HepG2 (cell line): ENCODE measurements around the gene BMERB1. TPM values are rescaled to one million over a fixed set of nuclear protein-coding genes. Genes with fewer than 3 reads are reported as not detected.
A peak's percentile ranks its signal among the peaks of the same experiment; 100 is the strongest.

Experiments used
- GPN1 ChIP-seq: sonication (generic); formaldehyde crosslinking; IDR thresholded peaks from 2 replicates; pipeline ENCODE4 v1.5.1; 2020; ENCODE audit warnings: missing genetic modification reagents, borderline replicate concordance
- HDAC2 ChIP-seq: sonication (generic); formaldehyde crosslinking; IDR thresholded peaks from 2 replicates; pipeline ENCODE4 v1.4.0; 2020; ENCODE audit warnings: missing genetic modification reagents
- MAFK ChIP-seq, 2 experiments: IDR thresholded peaks in 1 of 2; conservative IDR thresholded peaks in 1 of 2; 2 replicates each; pipeline ENCODE4 v1.6.1; 2011; ENCODE audit warnings: improper control_type of control experiment in 2 of 2, low read length in 2 of 2
- MLLT10 ChIP-seq: sonication (generic); formaldehyde crosslinking; IDR thresholded peaks from 2 replicates; pipeline ENCODE4 v1.4.0; 2020; ENCODE audit warnings: missing genetic modification reagents
- NFE2L2 ChIP-seq: fragments of 150-350 bp; IDR thresholded peaks from 2 replicates; pipeline ENCODE4 v1.6.1; 2014; ENCODE audit warnings: low read length
- NR1H2 ChIP-seq: sonication (generic); formaldehyde crosslinking; IDR thresholded peaks from 2 replicates; pipeline ENCODE4 v1.8.1; 2022; ENCODE audit warnings: low read depth, missing genetic modification reagents, borderline replicate concordance
- PAX8 ChIP-seq: sonication (generic); formaldehyde crosslinking; IDR thresholded peaks from 2 replicates; pipeline ENCODE4 v1.8.0; 2022; ENCODE audit warnings: mild to moderate bottlenecking, missing genetic modification reagents, borderline replicate concordance
- RELA ChIP-seq: sonication (generic); formaldehyde crosslinking; IDR thresholded peaks from 2 replicates; pipeline ENCODE4 v1.4.0; 2020; ENCODE audit warnings: missing genetic modification reagents
- RXRB ChIP-seq: IDR thresholded peaks from 2 replicates; pipeline ENCODE4 v1.6.1; 2016; ENCODE audit warnings: borderline replicate concordance, missing genetic modification reagents, missing compliant biosample characterization
- ZMAT3 ChIP-seq: sonication (generic); formaldehyde crosslinking; conservative IDR thresholded peaks from 2 replicates; pipeline ENCODE4 v1.7.0; 2021; ENCODE audit warnings: missing genetic modification reagents
- ZMYM3 ChIP-seq: sonication (generic); formaldehyde crosslinking; IDR thresholded peaks from 2 replicates; pipeline ENCODE4 v1.5.1; 2020; ENCODE audit warnings: mild to moderate bottlenecking, missing genetic modification reagents
- ZNF234 ChIP-seq: sonication (generic); formaldehyde crosslinking; conservative IDR thresholded peaks from 2 replicates; pipeline ENCODE4 v1.5.1; 2020; ENCODE audit warnings: mild to moderate bottlenecking, missing genetic modification reagents
- ZNF3 ChIP-seq: IDR thresholded peaks from 2 replicates; pipeline ENCODE4 v1.7.0; 2017; ENCODE audit warnings: inconsistent platforms
- ZNF562 ChIP-seq: sonication (generic); formaldehyde crosslinking; IDR thresholded peaks from 2 replicates; pipeline ENCODE4 v1.8.0; 2022; ENCODE audit warnings: missing genetic modification reagents, borderline replicate concordance
- ZNF652 ChIP-seq: IDR thresholded peaks from 2 replicates; pipeline ENCODE4 v1.6.1; 2016; ENCODE audit warnings: low read depth, borderline replicate concordance
- ZNF766 ChIP-seq: sonication (generic); formaldehyde crosslinking; IDR thresholded peaks from 2 replicates; pipeline ENCODE4 v1.5.0; 2020; ENCODE audit warnings: missing genetic modification reagents, borderline replicate concordance
- polyA plus RNA-seq, 8 experiments: library from polyadenylated mRNA; depleted of rRNA in 3 of 8; stranded (reverse) in 7 of 8; unstranded in 1 of 8; fragments of >200 nt; fragmentation: Illumina TruSeq in 4 of 8; extraction: Trizol in 4 of 8; gene quantifications; 2 replicates each; pipeline versions ENCODE4 v1.2.1 to v1.2.3, GENCODE V29; 2011 to 2016; ENCODE audit warnings: low read depth in 4 of 8, missing spikeins in 1 of 8, mixed read lengths in 1 of 8; ENCODE audit not compliant: insufficient read depth in 1 of 8
- total RNA-seq, 5 experiments: library from RNA; depleted of rRNA; stranded (reverse); fragments of >200 nt; fragmentation: Illumina TruSeq; extraction: Trizol; gene quantifications; 2 replicates each; pipeline ENCODE4 v1.2.3, GENCODE V29; 2016; ENCODE audit warnings: low read depth in 1 of 5
- TF ChIP-seq, protein P1 (sequence below): sonication (generic); formaldehyde crosslinking; IDR thresholded peaks from 2 replicates; pipeline ENCODE4 v1.8.1; 2022; ENCODE audit warnings: low read depth, mild to moderate bottlenecking, missing genetic modification reagents
- TF ChIP-seq, protein P2 (sequence below): sonication (generic); formaldehyde crosslinking; IDR thresholded peaks from 2 replicates; pipeline ENCODE4 v1.4.0; 2020; ENCODE audit warnings: low read depth, mild to moderate bottlenecking, missing genetic modification reagents
- TF ChIP-seq, protein P3 (sequence below): IDR thresholded peaks from 2 replicates; pipeline ENCODE4 v1.6.1; 2016; ENCODE audit warnings: mild to moderate bottlenecking, missing biosample characterization, missing genetic modification reagents
- TF ChIP-seq, protein P4 (sequence below): sonication (generic); formaldehyde crosslinking; IDR thresholded peaks from 2 replicates; pipeline ENCODE4 v1.5.1; 2020; ENCODE audit warnings: missing genetic modification reagents, mild to moderate bottlenecking, borderline replicate concordance
- TF ChIP-seq, protein P5 (sequence below): sonication (generic); formaldehyde crosslinking; IDR thresholded peaks from 2 replicates; pipeline ENCODE4 v1.4.0; 2020; ENCODE audit warnings: missing genetic modification reagents; ENCODE audit errors: not compliant biosample characterization
- TF ChIP-seq, protein P6 (sequence below): sonication (generic); formaldehyde crosslinking; conservative IDR thresholded peaks from 2 replicates; pipeline ENCODE4 v1.8.0; 2022; ENCODE audit warnings: low read depth, missing genetic modification reagents

BMERB1 gene
- total and polyA plus RNA-seq, 2 of the 13 experiments (the other 11 are each of a cell fraction or from before 2014, with no cell fraction given), result 1.4 TPM

DNA sequence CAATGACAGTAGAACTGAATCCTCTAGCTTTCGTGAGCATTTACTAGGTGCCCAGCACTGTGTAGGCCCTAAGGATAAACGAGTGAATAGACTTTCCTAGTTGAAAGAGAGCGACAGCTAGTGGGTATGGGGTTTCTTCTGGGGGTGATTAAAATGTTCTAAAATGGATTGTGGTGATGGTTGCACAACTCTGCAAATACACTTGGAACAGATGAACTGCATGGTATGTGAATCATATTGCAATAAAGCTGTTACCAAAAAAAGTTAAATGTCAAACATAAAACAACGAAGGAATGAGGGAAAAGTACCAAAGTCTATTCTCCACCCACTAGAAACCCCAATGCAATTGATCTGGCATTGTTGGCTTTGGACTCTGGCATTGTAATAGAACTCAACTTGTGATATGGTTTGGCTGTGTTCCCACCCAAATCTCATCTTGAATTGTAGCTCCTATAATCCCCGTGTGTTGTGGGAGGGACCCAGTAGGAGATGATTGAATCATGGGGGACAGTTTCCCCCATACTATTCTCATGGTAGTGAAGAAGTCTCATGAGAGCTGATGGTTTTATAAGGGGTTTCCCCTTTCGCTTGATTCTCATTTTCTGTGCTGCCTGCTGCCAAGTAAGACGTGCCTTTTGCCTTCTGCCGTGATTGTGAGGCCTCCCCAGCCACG is 138.1 kb downstream of the BMERB1 start (continued):
- TF ChIP-seq, protein P1, sequence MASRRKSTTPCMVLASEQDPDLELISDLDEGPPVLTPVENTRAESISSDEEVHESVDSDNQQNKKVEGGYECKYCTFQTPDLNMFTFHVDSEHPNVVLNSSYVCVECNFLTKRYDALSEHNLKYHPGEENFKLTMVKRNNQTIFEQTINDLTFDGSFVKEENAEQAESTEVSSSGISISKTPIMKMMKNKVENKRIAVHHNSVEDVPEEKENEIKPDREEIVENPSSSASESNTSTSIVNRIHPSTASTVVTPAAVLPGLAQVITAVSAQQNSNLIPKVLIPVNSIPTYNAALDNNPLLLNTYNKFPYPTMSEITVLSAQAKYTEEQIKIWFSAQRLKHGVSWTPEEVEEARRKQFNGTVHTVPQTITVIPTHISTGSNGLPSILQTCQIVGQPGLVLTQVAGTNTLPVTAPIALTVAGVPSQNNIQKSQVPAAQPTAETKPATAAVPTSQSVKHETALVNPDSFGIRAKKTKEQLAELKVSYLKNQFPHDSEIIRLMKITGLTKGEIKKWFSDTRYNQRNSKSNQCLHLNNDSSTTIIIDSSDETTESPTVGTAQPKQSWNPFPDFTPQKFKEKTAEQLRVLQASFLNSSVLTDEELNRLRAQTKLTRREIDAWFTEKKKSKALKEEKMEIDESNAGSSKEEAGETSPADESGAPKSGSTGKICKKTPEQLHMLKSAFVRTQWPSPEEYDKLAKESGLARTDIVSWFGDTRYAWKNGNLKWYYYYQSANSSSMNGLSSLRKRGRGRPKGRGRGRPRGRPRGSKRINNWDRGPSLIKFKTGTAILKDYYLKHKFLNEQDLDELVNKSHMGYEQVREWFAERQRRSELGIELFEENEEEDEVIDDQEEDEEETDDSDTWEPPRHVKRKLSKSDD, result no peak
- TF ChIP-seq, protein P2, sequence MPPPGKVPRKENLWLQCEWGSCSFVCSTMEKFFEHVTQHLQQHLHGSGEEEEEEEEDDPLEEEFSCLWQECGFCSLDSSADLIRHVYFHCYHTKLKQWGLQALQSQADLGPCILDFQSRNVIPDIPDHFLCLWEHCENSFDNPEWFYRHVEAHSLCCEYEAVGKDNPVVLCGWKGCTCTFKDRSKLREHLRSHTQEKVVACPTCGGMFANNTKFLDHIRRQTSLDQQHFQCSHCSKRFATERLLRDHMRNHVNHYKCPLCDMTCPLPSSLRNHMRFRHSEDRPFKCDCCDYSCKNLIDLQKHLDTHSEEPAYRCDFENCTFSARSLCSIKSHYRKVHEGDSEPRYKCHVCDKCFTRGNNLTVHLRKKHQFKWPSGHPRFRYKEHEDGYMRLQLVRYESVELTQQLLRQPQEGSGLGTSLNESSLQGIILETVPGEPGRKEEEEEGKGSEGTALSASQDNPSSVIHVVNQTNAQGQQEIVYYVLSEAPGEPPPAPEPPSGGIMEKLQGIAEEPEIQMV (CRISPR knock-in tag), result no peak
- TF ChIP-seq ZMYM3 (CRISPR knock-in tag), result no peak
- TF ChIP-seq ZNF766 (CRISPR knock-in tag), result no peak
- peak; percentile 33; the same call in 1 of the 2 replicates for TF ChIP-seq HDAC2 (CRISPR knock-in tag)
- no peak for TF ChIP-seq ZMAT3 (CRISPR knock-in tag)
- no peak for TF ChIP-seq ZNF562
- TF ChIP-seq ZNF234 (CRISPR knock-in tag), result no peak
- TF ChIP-seq RELA, result no peak
- TF ChIP-seq, protein P3, sequence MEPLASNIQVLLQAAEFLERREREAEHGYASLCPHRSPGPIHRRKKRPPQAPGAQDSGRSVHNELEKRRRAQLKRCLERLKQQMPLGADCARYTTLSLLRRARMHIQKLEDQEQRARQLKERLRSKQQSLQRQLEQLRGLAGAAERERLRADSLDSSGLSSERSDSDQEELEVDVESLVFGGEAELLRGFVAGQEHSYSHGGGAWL (CRISPR knock-in tag), result no peak
- TF ChIP-seq ZNF652, result no peak
- no peak for TF ChIP-seq PAX8
- no peak for TF ChIP-seq NR1H2 (CRISPR knock-in tag)
- TF ChIP-seq ZNF3 (CRISPR knock-in tag), result no peak
- TF ChIP-seq NFE2L2, result no peak
- TF ChIP-seq, protein P4, sequence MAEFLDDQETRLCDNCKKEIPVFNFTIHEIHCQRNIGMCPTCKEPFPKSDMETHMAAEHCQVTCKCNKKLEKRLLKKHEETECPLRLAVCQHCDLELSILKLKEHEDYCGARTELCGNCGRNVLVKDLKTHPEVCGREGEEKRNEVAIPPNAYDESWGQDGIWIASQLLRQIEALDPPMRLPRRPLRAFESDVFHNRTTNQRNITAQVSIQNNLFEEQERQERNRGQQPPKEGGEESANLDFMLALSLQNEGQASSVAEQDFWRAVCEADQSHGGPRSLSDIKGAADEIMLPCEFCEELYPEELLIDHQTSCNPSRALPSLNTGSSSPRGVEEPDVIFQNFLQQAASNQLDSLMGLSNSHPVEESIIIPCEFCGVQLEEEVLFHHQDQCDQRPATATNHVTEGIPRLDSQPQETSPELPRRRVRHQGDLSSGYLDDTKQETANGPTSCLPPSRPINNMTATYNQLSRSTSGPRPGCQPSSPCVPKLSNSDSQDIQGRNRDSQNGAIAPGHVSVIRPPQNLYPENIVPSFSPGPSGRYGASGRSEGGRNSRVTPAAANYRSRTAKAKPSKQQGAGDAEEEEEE, result no peak
- TF ChIP-seq MAFK (conservative IDR thresholded peaks at IDR 0.05 in 1 of 2, IDR thresholded peaks at IDR 0.05 in 1 of 2; ENCODE audit: low read length in 2 of 2), result no peak
- peak; percentile 28; the same call in 1 of the 2 replicates for TF ChIP-seq RXRB (CRISPR knock-in tag)
- no peak for TF ChIP-seq GPN1
- TF ChIP-seq, protein P5, sequence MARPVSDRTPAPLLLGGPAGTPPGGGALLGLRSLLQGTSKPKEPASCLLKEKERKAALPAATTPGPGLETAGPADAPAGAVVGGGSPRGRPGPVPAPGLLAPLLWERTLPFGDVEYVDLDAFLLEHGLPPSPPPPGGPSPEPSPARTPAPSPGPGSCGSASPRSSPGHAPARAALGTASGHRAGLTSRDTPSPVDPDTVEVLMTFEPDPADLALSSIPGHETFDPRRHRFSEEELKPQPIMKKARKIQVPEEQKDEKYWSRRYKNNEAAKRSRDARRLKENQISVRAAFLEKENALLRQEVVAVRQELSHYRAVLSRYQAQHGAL (CRISPR knock-in tag), result no peak
- TF ChIP-seq, protein P6, sequence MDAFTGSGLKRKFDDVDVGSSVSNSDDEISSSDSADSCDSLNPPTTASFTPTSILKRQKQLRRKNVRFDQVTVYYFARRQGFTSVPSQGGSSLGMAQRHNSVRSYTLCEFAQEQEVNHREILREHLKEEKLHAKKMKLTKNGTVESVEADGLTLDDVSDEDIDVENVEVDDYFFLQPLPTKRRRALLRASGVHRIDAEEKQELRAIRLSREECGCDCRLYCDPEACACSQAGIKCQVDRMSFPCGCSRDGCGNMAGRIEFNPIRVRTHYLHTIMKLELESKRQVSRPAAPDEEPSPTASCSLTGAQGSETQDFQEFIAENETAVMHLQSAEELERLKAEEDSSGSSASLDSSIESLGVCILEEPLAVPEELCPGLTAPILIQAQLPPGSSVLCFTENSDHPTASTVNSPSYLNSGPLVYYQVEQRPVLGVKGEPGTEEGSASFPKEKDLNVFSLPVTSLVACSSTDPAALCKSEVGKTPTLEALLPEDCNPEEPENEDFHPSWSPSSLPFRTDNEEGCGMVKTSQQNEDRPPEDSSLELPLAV (CRISPR knock-in tag), result no peak
- TF ChIP-seq MLLT10 (CRISPR knock-in tag), result no peak
